Activated CD8-positive, alpha-beta memory T cell treated with anti-CD3 and anti-CD28 coated beads, Interleukin-2, amount 50 U/mL, for 48 hours (primary cell): ENCODE results near the gene L3MBTL3.

Source experiments
- DNase-seq: peaks from one replicate; pipeline ENCODE4 v3.0.0-alpha.2; 2020

Gene L3MBTL3

GRCh38 chr6:130029163-130029562 lies 10.8 kb downstream of the L3MBTL3 start:
- DNase-seq: no peak

GRCh38 chr6:130032758-130033340 lies 14.5 kb downstream of the L3MBTL3 start:
- DNase-seq: no peak

GRCh38 chr6:130033949-130034348 lies 15.6 kb downstream of the L3MBTL3 start:
- no peak for DNase-seq

- no peak for DNase-seq
Observed at GRCh38 chr6:130034378-130035146, 16.2 kb downstream of the L3MBTL3 start.

- no peak for DNase-seq
Observed at GRCh38 chr6:130035211-130035610, 16.8 kb downstream of the L3MBTL3 start.

GRCh38 chr6:130037207-130037811 lies 18.9 kb downstream of the L3MBTL3 start:
- no peak for DNase-seq

GRCh38 chr6:130041594-130041993 lies 23.2 kb downstream of the L3MBTL3 start:
- no peak for DNase-seq

- no peak for DNase-seq
Observed at GRCh38 chr6:130043344-130043743, 25.0 kb downstream of the L3MBTL3 start.

GRCh38 chr6:130045622-130046021 lies 27.2 kb downstream of the L3MBTL3 start:
- DNase-seq: no peak

GRCh38 chr6:130046671-130047070 lies 28.3 kb downstream of the L3MBTL3 start:
- DNase-seq: no peak

GRCh38 chr6:130047088-130047995 lies 29.0 kb downstream of the L3MBTL3 start:
- DNase-seq: no peak

- DNase-seq: no peak
Observed at GRCh38 chr6:130050230-130050629, 31.8 kb downstream of the L3MBTL3 start.

GRCh38 chr6:130054725-130055124 lies 36.3 kb downstream of the L3MBTL3 start:
- DNase-seq: no peak

GRCh38 chr6:130055271-130055670 lies 36.9 kb downstream of the L3MBTL3 start:
- no peak for DNase-seq

GRCh38 chr6:130057495-130057894 lies 39.1 kb downstream of the L3MBTL3 start:
- DNase-seq: no peak

GRCh38 chr6:130063806-130064205 lies 45.4 kb downstream of the L3MBTL3 start:
- DNase-seq: no peak

- DNase-seq: no peak
Observed at GRCh38 chr6:130065609-130066156, 47.3 kb downstream of the L3MBTL3 start.

- DNase-seq: no peak
Observed at GRCh38 chr6:130069485-130069884, 51.1 kb downstream of the L3MBTL3 start.

- no peak for DNase-seq
Observed at GRCh38 chr6:130070326-130070725, 51.9 kb downstream of the L3MBTL3 start.

- DNase-seq: no peak
Observed at GRCh38 chr6:130070792-130071191, 52.4 kb downstream of the L3MBTL3 start.

- no peak for DNase-seq
Observed at GRCh38 chr6:130075879-130076460, 57.6 kb downstream of the L3MBTL3 start.

GRCh38 chr6:130076512-130076911 lies 58.1 kb downstream of the L3MBTL3 start:
- no peak for DNase-seq
